HepG2 (cell line): ENCODE results near the gene VEGFA. TPM values are rescaled to one million over a fixed set of nuclear protein-coding genes. Genes with fewer than 3 reads are reported as not detected.

Experiments used
- CBX2 ChIP-seq, 2 experiments: fragments of 200-600 bp in 1 of 2; sonication (generic); formaldehyde crosslinking in 1 of 2; IDR thresholded peaks; 2 replicates each; pipeline versions ENCODE4 v1.7.0 to v1.8.1; 2018 to 2022; ENCODE audit warnings: low read depth in 2 of 2, low read length in 1 of 2, mild to moderate bottlenecking in 1 of 2, missing genetic modification reagents in 1 of 2
- CHD4 ChIP-seq: fragments of 200-600 bp; sonication (generic); IDR thresholded peaks from 2 replicates; pipeline ENCODE4 v1.7.0; 2017; ENCODE audit warnings: mild to moderate bottlenecking, low read length, borderline replicate concordance
- DNMT3B ChIP-seq: conservative IDR thresholded peaks from 2 replicates; pipeline ENCODE4 v1.6.1; 2016; ENCODE audit warnings: missing biosample characterization, control low read depth
- E2F2 ChIP-seq: sonication (generic); formaldehyde crosslinking; IDR thresholded peaks from 2 replicates; pipeline ENCODE4 v1.4.0; 2020; ENCODE audit warnings: missing genetic modification reagents, borderline replicate concordance
- FOSL2 ChIP-seq: sonication (generic); formaldehyde crosslinking; IDR thresholded peaks from 2 replicates; pipeline ENCODE4 v1.4.0; 2020; ENCODE audit warnings: missing genetic modification reagents
- HNRNPK ChIP-seq: fragments of 200-400 bp; formaldehyde crosslinking; IDR thresholded peaks from 2 replicates; pipeline ENCODE4 v1.6.1; 2018; ENCODE audit warnings: low read length, low read depth, moderate library complexity, mild to moderate bottlenecking; ENCODE audit not compliant: poor library complexity, severe bottlenecking
- HOXA3 ChIP-seq: sonication (generic); formaldehyde crosslinking; IDR thresholded peaks from 2 replicates; pipeline ENCODE4 v1.5.0; 2020; ENCODE audit warnings: missing genetic modification reagents
- KDM3A ChIP-seq: IDR thresholded peaks from 2 replicates; pipeline ENCODE4 v1.6.1; 2018; ENCODE audit warnings: low read depth, missing compliant biosample characterization
- MED1 ChIP-seq: sonication (generic); formaldehyde crosslinking; IDR thresholded peaks from 2 replicates; pipeline ENCODE4 v1.4.0; 2020; ENCODE audit warnings: missing genetic modification reagents
- RBM39 ChIP-seq: fragments of 200-400 bp; formaldehyde crosslinking; IDR thresholded peaks from one replicate; pipeline ENCODE4 v1.6.1; 2018; ENCODE audit warnings: antibody characterized with exemption, mild to moderate bottlenecking, low read depth, low read length; ENCODE audit not compliant: poor library complexity, severe bottlenecking
- REL ChIP-seq: sonication (generic); formaldehyde crosslinking; conservative IDR thresholded peaks from 2 replicates; pipeline ENCODE4 v1.8.0; 2022; ENCODE audit warnings: mild to moderate bottlenecking, missing genetic modification reagents, moderate library complexity
- SMARCC2 ChIP-seq: fragments of 450-650 bp; IDR thresholded peaks from 2 replicates; pipeline ENCODE4 v1.6.1; 2017; ENCODE audit warnings: antibody characterized with exemption, mild to moderate bottlenecking
- USF2 ChIP-seq, 2 experiments: sonication (generic) in 1 of 2; formaldehyde crosslinking in 1 of 2; IDR thresholded peaks; 2 replicates each; pipeline versions ENCODE4 v1.5.1 to v1.6.1; 2011 to 2020; ENCODE audit warnings: borderline replicate concordance in 1 of 2, low read depth in 1 of 2, low read length in 1 of 2, mild to moderate bottlenecking in 1 of 2, missing genetic modification reagents in 1 of 2, moderate library complexity in 1 of 2
- ZBTB7A ChIP-seq: sonication (generic); formaldehyde crosslinking; IDR thresholded peaks from 2 replicates; pipeline ENCODE4 v1.8.0; 2022; ENCODE audit warnings: mild to moderate bottlenecking, missing genetic modification reagents
- ZNF225 ChIP-seq: sonication (generic); formaldehyde crosslinking; IDR thresholded peaks from 2 replicates; pipeline ENCODE4 v1.4.0; 2020; ENCODE audit warnings: mild to moderate bottlenecking, missing genetic modification reagents
- ZNF263 ChIP-seq: sonication (generic); formaldehyde crosslinking; IDR thresholded peaks from 2 replicates; pipeline ENCODE4 v1.4.0; 2020; ENCODE audit warnings: missing genetic modification reagents
- ZNF331 ChIP-seq: sonication (generic); formaldehyde crosslinking; IDR thresholded peaks from 2 replicates; pipeline ENCODE4 v1.4.0; 2020; ENCODE audit warnings: missing genetic modification reagents
- ZNF496 ChIP-seq: sonication (generic); formaldehyde crosslinking; IDR thresholded peaks from 2 replicates; pipeline ENCODE4 v1.8.1; 2023; ENCODE audit warnings: mild to moderate bottlenecking, moderate library complexity, missing genetic modification reagents; ENCODE audit not compliant: insufficient replicate concordance
- ZNF598 ChIP-seq: sonication (generic); formaldehyde crosslinking; IDR thresholded peaks from 2 replicates; pipeline ENCODE4 v1.5.1; 2020; ENCODE audit warnings: mild to moderate bottlenecking, missing genetic modification reagents, borderline replicate concordance
- ZNF614 ChIP-seq: IDR thresholded peaks from 2 replicates; pipeline ENCODE4 v1.6.1; 2018; ENCODE audit warnings: missing biosample characterization, missing genetic modification reagents, inconsistent platforms, borderline replicate concordance
- ZNF713 ChIP-seq: sonication (generic); formaldehyde crosslinking; IDR thresholded peaks from 2 replicates; pipeline ENCODE4 v1.4.0; 2020; ENCODE audit warnings: mild to moderate bottlenecking, missing genetic modification reagents
- ZNF776 ChIP-seq: sonication (generic); formaldehyde crosslinking; IDR thresholded peaks from 2 replicates; pipeline ENCODE4 v1.4.0; 2020; ENCODE audit warnings: mild to moderate bottlenecking, missing genetic modification reagents
- polyA plus RNA-seq, 8 experiments: library from polyadenylated mRNA; depleted of rRNA in 3 of 8; stranded (reverse) in 7 of 8; unstranded in 1 of 8; fragments of >200 nt; fragmentation: Illumina TruSeq in 4 of 8; extraction: Trizol in 4 of 8; gene quantifications; 2 replicates each; pipeline versions ENCODE4 v1.2.1 to v1.2.3, GENCODE V29; 2011 to 2016; ENCODE audit warnings: low read depth in 4 of 8, missing spikeins in 1 of 8, mixed read lengths in 1 of 8; ENCODE audit not compliant: insufficient read depth in 1 of 8
- total RNA-seq, 5 experiments: library from RNA; depleted of rRNA; stranded (reverse); fragments of >200 nt; fragmentation: Illumina TruSeq; extraction: Trizol; gene quantifications; 2 replicates each; pipeline ENCODE4 v1.2.3, GENCODE V29; 2016; ENCODE audit warnings: low read depth in 1 of 5
- TF ChIP-seq, protein P1 (sequence below): sonication (generic); formaldehyde crosslinking; IDR thresholded peaks from 2 replicates; pipeline ENCODE4 v1.4.0; 2020; ENCODE audit warnings: low read depth, mild to moderate bottlenecking, missing genetic modification reagents

The VEGFA gene
- total and polyA plus RNA-seq, 2 of the 13 experiments (the other 11 are each of a cell fraction or from before 2014, with no cell fraction given): 68.1 to 629 TPM

DNA sequence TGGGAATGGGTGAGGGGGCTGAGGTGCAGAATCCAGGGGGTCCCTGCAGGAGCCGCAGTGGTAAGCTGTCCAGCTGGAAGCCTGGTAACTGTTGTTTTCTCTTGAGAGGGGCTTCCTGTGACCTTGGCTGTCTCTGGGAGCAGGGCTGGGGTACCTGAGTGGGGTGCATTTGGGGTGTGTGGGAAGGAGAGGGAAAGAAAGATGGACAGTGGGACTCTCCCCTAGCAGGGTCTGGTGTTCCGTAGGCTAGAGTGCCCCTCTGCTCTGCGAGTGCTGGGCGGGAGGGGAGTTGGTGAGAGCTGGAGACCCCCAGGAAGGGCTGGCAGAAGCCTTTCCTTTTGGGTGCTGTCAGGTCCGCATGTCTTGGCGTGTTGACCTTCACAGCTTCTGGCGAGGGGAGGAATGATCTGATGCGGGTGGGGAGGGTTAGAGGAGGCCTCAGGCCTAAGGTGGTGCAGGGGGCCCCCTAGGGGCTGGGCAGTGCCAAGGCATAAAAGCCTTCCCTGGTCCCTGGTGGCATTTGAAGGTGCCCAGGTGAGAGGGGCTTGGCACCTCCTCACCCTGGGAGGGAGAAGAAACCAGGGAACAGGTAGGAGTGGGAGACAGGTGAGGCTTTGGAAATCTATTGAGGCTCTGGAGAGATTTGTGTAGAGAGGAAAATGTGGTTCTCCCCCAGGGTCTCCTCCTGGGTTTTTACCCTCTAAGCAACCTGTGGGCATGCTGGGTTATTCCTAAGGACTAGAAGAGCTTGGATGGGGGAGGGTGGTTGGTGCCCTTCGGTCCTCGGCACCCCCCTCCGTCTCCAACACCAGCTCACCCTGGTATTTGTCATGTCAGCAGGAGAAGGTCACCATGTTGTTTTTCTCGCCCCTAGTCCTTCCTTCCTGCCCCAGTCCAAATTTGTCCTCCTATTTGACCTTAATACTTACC, 3.3 kb downstream of the VEGFA start (continued):
- TF ChIP-seq HNRNPK (no peak), CBX2 (IDR thresholded peaks at IDR 0.05; ENCODE audit: low read depth, low read length) (no peak), CBX2 (CRISPR knock-in tag; IDR thresholded peaks at IDR 0.05; ENCODE audit: low read depth) (no peak), CHD4 (no peak), REL (CRISPR knock-in tag) (no peak), ZNF614 (CRISPR knock-in tag) (no peak; the same call in 1 of the 2 replicates), ZNF776 (CRISPR knock-in tag) (no peak), HOXA3 (CRISPR knock-in tag) (peak; percentile 27; the same call in 1 of the 2 replicates), SMARCC2 (no peak), FOSL2 (peak; percentile 43; the same call in 1 of the 2 replicates), MED1 (CRISPR knock-in tag) (no peak; the same call in 1 of the 2 replicates), KDM3A (peak; percentile 65; the same call in 1 of the 2 replicates), ZNF263 (CRISPR knock-in tag) (no peak), ZNF598 (CRISPR knock-in tag) (peak; percentile 35; the same call in 1 of the 2 replicates), E2F2 (CRISPR knock-in tag) (no peak), RBM39 (peak; percentile 18), DNMT3B (no peak; the same call in 1 of the 2 replicates), ZNF331 (peak; percentile 12; the same call in 1 of the 2 replicates), USF2 (IDR thresholded peaks at IDR 0.05; ENCODE audit: low read depth, low read length) (no peak), USF2 (CRISPR knock-in tag; IDR thresholded peaks at IDR 0.05; ENCODE audit: borderline replicate concordance) (no peak), ZNF496 (no peak), ZNF225 (CRISPR knock-in tag) (no peak), ZNF713 (CRISPR knock-in tag) (0 out of 2 replicates have a peak, but pooled peaks have one; percentile 74), ZBTB7A (CRISPR knock-in tag) (no peak; the same call in 1 of the 2 replicates)
- TF ChIP-seq, protein P1, sequence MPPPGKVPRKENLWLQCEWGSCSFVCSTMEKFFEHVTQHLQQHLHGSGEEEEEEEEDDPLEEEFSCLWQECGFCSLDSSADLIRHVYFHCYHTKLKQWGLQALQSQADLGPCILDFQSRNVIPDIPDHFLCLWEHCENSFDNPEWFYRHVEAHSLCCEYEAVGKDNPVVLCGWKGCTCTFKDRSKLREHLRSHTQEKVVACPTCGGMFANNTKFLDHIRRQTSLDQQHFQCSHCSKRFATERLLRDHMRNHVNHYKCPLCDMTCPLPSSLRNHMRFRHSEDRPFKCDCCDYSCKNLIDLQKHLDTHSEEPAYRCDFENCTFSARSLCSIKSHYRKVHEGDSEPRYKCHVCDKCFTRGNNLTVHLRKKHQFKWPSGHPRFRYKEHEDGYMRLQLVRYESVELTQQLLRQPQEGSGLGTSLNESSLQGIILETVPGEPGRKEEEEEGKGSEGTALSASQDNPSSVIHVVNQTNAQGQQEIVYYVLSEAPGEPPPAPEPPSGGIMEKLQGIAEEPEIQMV (CRISPR knock-in tag): peak; percentile 64; the same call in 1 of the 2 replicates
